ENCODE measurements around the gene MST1.
"Not testable (repeated sequence)": the region's sequence is repeated elsewhere in the genome, so short reads cannot be mapped to it uniquely, and the experiment has no call there.

- TF ChIP-seq MAFK (IDR thresholded peaks at IDR 0.05; ENCODE audit: low read depth, low read length); ELK1 (IDR thresholded peaks at IDR 0.05; ENCODE audit: borderline replicate concordance, low read depth, low read length); RAD21 (IDR thresholded peaks at IDR 0.05; ENCODE audit: low read length); SMC3 (IDR thresholded peaks at IDR 0.05; ENCODE audit: low read depth, low read length); CTCF (conservative IDR thresholded peaks at IDR 0.05; ENCODE audit: low read depth, low read length); POLR2A (IDR thresholded peaks at IDR 0.05; ENCODE audit: low read depth, low read length); FOS (IDR thresholded peaks at IDR 0.05; ENCODE audit: low read depth, low read length); USF2 (IDR thresholded peaks at IDR 0.05; ENCODE audit: low read depth, low read length); RFX5 (IDR thresholded peaks at IDR 0.05; ENCODE audit: low read depth, low read length); CEBPB (IDR thresholded peaks at IDR 0.05; ENCODE audit: low read depth, low read length); MXI1 (IDR thresholded peaks at IDR 0.05; ENCODE audit: borderline replicate concordance, low read depth, low read length); BHLHE40 (IDR thresholded peaks at IDR 0.05; ENCODE audit: low read depth, low read length); RCOR1 (IDR thresholded peaks at IDR 0.05; ENCODE audit: insufficient replicate concordance, low read length); CHD1 (IDR thresholded peaks at IDR 0.05; ENCODE audit: low read depth, low read length): not testable (repeated sequence)
These were observed 1.9 kb downstream of the MST1 start for GRCh38 chr3:49687424-49687795.
